ENCODE results near the gene TMEM150C.

Gene TMEM150C

DNA sequence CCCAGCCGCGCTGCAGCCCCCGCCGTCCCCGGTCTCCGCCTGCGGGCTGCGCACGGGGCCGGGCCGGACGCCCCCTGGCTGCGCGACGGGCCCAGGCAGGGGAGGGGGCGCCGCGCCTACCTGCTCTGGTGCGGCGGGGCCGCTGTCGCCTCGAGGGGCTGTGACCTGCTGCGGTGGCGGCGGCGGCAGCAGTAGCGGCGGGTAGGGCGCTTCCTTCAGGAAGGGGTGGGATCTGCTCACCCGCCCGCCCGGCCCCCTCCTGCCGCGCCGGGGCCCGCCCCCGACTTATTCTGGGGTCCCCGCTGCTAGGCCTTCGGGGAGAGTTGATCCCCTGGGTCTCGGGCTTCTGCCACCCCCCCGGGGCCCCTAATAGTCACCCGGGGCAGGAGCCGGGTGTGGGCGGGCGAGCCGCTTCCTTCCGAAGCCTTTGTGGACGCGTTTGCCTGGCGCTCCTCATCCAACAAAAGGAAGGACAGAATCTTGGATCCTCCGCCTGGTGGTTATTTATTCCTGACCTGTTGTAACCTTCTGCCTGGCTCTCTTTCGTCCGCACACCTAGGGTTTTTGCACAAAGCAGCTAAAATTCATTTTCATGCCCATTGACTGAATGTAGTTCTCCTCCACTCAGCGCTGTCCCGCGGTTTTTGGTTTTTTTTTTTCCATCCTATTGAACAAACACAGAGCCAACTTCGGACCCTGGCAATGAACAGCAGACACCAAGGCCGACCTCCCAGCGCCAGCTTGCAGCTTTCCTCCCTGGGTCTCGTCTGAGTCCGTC is at the start of gene TMEM150C:
Gene TMEM150C, minus strand, starts transcription at position 203 of the 778 bp plus-strand sequence. CDS start 57,331 bp downstream, outside the sequence.
- no peak for DNase-seq (ENCODE audit: low spot score)

DNA sequence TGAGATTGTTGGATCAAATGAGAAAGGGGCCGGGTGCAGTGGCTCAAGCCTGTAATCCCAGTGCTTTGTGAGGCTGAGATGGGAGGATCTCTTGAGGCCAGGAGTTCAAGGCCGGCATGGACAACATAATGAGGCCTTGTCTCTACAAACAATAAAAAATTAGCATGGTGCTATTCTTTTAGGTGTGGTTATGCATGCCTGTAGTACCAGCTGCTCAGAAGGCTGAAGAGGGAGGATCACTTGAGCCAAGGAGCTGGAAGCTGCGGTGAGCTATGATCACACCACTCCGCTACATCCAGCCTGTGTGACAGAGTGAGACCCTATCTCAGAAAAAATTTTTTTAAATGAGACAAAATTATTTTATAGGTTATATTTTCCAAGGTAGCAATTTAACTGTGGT is 49.7 kb upstream of the TMEM150C start:
- no peak for DNase-seq (ENCODE audit: low spot score)

DNA sequence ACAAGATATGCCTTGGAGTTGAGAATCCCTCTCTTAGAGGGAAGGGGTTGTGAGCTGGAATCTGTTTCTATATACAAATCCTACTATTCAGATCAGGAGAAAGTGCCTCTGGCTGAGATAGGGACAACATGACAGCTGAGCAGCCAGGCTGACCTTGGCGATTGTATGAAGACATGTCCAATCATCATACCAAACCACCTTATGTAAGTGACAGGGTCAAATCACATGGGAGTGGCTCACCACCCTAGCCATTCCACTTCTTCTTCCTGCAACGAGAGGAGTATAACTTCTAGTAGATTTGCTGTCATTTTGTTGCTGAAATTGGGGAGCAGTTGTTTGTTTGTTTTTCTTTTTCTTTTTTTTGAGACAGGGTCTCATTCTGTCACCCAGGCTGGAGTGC is 48.3 kb upstream of the TMEM150C start:
- no peak for DNase-seq (ENCODE audit: low spot score)

DNA sequence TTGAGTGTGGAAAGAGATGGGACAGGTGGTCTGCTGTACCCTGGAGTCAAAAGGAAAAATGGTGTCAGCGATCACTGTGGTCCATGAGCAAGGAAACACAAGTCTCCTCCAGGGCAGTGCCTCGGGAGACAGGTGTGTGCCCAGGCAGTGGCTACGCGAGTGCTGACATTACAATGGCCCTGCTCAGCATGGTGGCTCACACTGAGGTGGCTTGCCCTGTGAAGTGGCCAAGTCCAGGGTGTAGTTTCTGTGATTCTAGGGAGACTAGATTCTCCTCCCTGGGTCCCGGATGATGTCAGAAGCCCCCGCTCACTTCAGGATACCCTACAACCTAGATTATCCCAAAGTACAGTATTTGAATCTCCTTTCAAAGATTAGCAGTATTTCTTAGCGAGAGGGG is 44.8 kb upstream of the TMEM150C start:
- no peak for DNase-seq (ENCODE audit: low spot score)

DNA sequence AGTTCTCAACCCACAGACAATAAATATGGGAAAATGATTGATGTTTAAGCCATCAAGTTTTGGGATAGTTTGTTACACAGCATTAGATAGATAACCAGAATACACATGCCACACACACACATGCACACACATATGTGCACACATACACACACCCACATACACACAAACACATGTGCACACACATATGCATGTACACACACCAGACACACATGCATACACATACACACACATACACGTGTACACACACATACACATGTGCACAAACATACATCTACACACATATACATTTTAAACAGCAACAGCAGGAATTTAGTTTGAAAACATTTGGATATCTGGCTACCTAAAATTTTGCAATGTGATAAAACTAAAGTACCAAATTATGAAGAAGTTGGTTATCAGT is 42.7 kb upstream of the TMEM150C start:
- DNase-seq (ENCODE audit: low spot score) = no peak

DNA sequence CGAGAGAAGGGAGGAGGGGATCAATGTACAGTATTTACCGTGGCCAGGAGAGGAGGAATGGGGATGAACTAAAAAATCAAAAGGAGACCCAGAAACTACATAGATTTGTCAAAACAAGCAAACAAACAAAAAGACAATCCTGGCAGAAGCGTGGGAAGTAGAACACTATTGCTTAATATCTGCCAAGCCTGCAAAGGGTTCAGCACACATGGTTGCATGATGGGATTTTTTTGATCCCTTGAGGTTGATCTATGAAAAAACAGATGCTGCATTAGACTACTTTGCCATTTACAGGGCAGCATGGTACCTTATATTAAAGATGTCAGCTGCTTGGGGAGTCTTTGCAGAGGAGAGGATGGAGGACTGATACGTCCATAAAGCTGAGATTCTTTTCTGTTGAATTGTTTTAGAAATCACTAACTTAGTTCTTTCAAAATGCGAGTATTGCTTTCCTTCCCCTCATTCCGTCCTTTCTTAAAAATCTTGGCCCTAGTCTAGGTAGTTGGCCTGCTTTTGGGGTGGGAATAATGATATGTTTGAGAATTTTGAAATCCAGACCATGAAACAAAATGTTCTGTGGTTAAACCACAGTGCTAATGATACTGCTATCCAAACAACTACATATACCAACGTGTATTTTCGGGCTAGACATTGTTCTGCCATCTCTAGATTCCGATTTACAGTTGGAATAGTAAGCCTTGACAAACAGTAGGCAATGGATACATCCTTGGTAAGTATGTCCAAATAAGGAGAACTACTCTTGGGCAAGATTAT is 39.6 kb upstream of the TMEM150C start:
- DNase-seq (ENCODE audit: low spot score) = no peak

DNA sequence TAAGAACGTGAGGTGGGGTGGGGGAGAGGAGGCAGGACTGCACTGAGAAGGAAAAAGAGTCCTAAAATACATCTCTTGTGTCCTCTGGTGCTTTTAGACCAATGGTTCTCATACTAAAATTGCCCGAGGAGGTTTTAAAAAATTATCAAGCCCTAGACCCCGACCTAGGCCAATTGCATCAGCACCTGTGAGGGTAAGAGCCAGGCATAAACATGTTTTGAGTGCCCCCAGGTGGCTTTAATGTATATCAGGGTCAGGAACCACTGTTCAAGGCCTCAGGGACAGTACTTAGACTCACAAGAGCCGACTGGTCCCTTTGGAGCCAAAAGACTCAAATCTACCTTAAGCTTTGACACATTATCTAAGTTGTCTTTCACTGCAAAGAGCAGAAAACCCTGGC is 37.5 kb upstream of the TMEM150C start:
- DNase-seq (ENCODE audit: low spot score) = no peak

DNA sequence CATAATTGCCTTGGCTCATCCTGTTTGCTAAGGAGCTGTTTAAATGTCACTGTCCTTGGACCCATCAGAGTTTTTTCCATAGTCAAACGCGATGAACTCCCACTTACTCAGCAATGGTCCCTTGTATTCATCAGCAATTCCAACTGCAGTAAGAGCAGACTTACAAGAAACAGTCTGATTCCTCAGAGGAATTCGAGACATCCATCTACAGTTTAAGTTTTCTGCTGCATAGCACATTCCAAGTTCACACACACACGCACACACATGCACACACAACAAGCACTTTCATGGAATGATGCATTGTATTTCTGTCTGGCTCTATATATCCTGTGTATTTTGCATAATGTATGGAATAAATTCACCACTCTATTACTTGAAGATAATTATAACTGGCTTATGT is 32.7 kb upstream of the TMEM150C start:
- no peak for DNase-seq (ENCODE audit: low spot score)

DNA sequence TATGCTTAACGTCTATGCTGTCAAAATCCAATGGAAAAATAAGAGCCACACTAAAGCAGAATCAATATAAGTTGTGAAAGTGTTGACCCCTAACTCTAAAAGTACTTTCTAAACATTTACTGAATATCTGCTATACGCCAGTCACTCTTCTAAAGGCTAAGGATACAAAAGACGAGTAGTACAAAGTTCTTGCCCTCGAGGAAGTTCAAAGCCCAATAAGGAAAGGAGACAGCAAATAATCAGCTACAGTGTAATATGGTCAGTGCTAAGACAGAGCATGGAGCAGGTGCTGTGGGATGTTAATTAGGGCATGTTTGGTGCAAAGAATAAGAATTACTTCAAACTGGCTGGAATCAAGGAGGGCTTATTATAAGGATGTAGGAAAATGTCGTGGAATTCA is 31.6 kb upstream of the TMEM150C start:
- no peak for DNase-seq (ENCODE audit: low spot score)

DNA sequence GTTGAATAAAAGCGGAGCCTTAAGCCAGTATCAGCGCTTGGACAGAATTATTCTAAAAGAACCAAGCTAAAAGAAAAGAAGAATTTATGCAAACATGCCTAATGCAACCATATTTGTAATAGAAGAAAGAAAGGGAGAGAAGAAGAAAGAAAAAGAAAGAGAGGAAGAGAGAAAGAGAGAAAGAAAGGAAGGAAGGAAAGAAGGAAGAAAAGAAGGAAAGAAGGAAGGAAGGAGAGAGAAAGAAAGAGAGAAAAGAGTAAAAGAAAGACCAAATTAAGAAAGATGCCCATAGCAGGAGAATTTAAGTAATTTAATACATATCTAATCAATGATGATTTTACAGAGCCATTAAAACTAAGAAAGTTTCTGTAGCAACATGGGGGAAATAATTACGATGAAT is 30.9 kb upstream of the TMEM150C start:
- DNase-seq (ENCODE audit: low spot score) = no peak

DNA sequence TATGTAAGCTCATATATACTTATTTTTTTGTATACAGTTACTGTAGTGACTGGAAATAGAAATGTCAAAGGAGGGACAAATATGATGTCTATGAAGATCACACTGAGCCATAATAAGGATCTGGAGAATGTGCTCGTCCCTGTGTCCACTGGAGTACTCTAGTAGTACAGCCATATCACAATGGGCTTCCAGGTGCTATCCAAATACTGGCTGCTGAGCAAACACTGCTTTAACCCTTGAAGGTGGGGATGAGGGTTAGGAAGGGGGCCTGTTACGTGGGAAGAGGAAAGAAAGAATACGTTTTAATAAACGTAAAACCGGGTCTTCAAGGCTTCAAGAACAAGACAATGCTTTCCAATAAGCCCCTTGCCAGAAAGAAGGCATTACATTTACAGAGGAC is 29.8 kb upstream of the TMEM150C start:
- DNase-seq (ENCODE audit: low spot score) = no peak

DNA sequence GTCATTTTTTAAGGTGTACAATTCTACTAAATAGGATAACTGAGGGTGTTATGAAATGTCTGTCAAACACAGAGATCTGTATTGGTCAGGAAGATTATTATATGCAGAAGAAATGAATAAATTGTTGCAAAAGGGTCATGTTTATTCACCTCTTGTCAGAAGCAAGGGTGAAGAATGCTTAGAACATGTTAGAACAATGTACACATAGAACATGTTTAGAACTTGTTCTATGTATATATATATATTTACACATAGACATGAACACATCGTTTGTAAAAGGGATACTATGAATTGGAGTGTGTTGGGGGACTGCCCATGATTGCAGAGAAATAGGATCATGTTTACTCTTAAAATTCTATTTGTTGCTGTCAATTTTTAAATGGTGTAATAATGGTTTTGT is 28.0 kb upstream of the TMEM150C start:
- no peak for DNase-seq (ENCODE audit: low spot score)

DNA sequence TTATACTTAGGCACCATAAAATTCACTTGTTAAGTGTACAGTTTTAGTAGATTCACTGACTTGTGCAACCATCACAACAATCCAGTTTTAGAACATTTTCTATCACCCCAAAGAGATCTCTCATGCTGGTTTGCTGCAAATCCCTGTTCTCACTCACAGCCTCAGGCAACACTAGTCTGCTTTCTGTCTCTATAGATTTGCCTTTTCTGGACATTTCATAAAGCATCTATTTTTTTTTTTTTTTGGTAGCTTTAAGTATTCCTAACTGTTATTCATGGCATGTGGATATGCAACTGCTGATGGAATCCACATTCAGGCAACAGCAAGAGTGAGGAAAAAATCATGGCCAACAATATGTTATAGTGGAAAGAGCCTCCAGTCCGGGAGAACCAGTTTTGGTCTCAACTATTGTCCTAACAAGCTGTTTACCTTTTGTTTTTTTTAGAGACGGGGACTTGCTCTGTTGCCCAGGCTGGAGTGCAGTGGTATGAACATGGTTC is 27.0 kb upstream of the TMEM150C start:
- no peak for DNase-seq (ENCODE audit: low spot score)

DNA sequence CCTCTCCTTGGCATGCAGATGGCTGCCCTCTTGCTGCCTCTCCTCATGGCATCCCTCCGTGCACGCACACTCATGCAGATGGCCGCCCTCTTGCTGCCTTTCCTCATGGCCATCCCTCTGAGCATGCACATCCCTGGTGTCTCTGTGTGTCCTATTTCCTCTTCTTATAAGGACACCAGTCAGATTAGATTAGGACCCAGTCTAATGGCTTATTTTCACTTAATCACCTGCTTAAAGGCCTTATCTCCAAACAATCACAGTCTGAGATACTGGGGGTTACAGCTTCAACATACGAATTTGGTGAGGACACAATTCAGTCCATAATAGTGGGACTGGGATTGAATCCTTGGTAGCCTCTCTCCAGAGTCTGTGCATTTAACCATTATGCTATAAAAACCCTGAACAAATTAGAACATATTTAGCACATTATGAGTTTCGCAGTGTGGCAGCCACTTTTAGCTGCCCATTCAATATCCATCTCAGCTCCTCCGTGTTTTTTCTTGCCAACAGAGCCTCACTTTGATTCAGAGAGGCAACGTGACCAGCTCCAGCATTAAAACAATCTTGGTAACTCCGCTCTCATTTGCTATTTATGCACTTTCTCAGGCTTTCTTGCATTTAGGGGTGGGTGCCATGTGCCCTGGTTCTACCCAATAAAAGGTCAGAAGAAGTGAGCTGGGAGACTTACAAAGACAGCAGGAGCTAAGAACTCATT is 26.2 kb upstream of the TMEM150C start:
- no peak for DNase-seq (ENCODE audit: low spot score)

DNA sequence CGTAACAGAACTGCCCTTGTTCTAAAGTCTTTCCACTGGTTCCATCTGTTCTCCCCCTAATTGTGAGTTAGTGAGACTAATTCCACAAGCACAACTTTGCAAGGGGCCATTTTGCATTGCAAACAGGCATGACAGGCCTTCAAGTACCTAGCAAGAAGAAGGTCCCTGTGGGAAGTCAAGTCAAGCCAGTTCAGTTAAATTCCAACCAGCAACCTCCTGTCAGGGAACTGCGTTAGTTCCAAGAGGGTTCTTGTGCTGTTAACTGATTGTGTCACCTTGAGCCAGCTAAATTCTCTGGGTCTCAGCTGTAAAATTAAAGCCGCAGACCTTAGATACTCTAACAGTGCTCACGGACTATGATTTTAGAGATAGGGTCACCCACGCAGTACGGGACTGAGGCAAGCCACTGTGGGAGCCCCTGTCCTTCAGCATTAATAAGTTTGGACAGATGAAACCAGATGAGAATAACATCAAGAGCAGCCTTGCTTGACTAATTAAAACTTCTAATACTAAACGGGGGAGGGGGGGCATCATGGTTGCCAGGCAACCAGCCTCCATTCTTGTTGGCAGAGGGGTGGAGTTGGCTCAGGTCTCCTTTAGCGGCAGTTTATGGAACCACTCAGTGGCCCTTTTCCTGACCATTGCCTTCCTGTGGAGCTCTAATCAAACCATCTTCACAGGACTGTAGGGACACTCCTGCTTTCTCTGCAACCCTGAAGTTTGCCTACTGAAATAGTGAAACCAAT is 24.1 kb upstream of the TMEM150C start:
- no peak for DNase-seq (ENCODE audit: low spot score)

DNA sequence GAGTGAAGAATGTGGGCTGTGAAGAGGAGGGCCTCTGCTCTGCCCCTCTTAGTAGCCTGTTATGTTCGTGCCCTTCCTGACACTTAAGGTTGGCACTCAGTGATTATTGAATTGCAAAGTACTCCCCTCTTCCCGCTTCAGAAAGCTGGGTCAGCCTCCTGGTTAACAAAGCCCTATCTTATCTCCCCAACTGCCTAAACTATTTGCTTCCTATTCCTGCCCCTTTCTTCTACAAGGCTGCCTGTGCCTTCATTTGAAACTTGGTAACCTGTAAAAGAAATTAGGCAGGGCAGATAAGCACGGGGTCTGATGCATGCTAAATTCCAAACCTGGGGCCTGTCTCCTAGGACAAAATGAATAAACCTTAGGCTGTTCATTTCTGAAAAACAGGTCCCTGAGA is 23.1 kb upstream of the TMEM150C start:
- DNase-seq (ENCODE audit: low spot score) = no peak

DNA sequence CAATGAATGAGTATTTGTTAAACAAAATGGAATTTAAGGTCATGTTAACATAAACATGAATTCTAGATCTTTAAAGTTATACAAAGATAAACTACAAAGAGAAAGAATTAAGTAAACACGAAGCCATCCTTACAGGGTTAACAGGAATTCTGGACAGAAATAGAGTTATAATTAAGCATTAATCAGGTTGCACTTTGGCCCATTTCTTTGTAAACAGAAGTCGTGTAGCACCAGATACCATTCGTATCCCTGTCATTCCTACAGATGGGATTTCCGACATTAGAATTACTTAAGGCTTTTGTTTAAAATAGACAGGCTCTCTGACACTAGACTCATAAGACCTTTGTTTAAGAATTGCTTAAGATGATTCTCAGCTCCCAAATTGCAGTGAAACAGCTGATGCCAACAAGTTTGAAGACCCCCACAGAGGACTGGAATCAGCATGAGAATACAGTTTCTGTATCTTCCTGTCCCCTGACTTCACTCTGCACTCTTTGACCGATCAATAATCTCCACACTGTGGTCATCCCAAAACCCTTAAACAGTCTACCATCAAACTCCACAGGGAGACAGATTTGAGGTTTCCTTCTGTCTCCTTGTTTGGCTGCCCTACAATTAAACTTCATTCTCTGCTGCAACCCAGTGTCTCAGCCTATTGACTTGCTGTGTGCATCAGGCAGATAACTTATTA is 22.3 kb upstream of the TMEM150C start:
- DNase-seq (ENCODE audit: low spot score) = no peak

DNA sequence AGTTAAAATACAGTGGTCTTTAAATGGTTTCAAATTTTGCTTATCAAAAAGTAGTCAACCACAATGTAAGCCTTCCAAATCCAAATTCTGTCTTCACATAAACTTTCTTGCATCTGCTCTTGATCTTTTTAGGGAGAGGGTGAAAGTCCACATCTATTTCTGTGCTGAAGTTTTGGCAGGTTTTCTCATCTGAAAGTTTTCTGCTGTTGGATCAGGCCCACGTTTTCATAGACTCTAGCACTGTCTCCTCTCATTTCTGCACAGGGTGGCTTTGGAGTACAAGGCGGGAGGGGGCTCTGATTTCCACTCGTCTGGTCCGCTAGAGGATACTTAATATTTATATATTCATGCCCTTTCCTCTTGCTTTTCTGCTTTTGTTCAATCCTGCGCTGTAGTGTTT is 18.1 kb upstream of the TMEM150C start:
- DNase-seq (ENCODE audit: low spot score) = no peak

DNA sequence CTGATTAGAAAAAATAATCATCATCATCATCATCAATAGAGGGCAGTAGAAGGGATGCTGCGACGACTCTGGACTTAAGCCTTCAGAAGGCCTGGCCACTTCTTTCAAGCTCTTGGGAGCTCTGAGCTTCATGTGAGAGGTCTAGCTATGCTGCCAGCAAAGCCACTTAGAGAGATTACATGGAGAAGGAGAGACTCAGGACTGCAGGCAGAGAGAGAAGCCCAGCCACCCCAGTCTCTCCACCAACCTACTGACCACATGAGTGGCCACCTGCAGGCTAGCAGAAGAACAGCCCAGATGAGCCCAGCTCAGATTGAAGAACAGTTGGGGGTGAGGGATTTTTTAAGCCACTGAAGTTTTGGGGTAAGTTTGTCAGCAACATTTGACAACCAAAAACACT is 17.1 kb upstream of the TMEM150C start:
- no peak for DNase-seq (ENCODE audit: low spot score)

DNA sequence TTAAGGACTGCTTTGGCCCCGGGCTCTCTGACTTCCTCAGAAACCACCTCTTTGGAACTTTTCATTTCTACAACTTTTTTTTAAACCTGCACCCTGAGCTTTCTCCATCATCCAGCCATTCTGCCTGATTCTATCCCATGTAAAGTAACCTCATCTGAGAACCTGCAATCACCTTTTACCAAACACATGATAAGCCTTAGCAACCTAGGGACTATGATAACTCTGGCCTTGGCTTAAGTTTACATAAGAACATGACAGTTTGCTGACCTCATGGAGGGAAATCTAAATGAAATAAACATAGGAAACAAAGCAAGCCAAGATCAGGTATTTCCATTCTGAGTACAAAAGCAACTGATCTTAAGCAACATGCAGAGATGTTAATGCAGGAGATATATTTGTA is 15.7 kb upstream of the TMEM150C start:
- DNase-seq (ENCODE audit: low spot score) = no peak

DNA sequence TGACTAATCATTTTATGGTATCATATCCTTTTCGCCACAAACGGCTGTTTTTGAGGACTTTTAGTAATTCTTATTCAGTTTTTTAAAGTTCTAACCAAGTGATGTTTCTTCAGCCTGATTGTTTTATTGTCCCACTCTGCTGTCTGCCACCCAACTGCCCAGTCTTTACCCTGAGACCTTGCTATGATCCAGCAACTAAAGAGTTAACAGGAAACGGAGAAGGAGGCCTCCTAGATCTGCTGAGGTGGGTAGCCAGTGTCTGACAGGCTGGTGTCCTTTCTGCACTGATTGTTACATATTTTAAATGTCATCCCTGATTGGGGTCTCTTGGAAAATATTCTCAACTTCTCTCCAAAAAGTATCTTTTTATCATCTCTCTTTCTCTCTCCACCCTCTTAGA is 7.9 kb upstream of the TMEM150C start:
- DNase-seq (ENCODE audit: low spot score) = no peak
